ENCODE measurements around the gene ATG2B. TPM values are rescaled to one million over a fixed set of nuclear protein-coding genes. Genes with fewer than 3 reads are reported as not detected.

Gene ATG2B
- total RNA-seq, 1 experiment from 2014 or later = 60.8 TPM

GRCh38 chr14:96281486-96281885 lies 81.7 kb downstream of the ATG2B start:
- no peaks in the 10 kb centered on the region for H3K4me1 ChIP-seq (ENCODE audit: low read length)
- no peak overlapping the region for H3K9ac ChIP-seq (ENCODE audit: low read length)
- no peaks in the 10 kb centered on the region for H3K9me2 ChIP-seq (replicated peaks; ENCODE audit: insufficient read depth, low read length)
- peaks cover 5% of the 10 kb centered on the region; the same call in 1 of the 2 replicates for H3K9me3 ChIP-seq (ENCODE audit: low read length)
- no peaks in the 10 kb centered on the region for H3K79me2 ChIP-seq (ENCODE audit: low read length)
- H3K27ac ChIP-seq (ENCODE audit: low read length) = no peak overlapping the region
- no peak overlapping the region for H2AFZ ChIP-seq (ENCODE audit: low read length)
- H3K36me3 ChIP-seq (ENCODE audit: insufficient read depth, low read length) = peaks cover 5% of the 10 kb centered on the region
- no peak overlapping the region for H3K4me3 ChIP-seq (ENCODE audit: low read length)
- no peak for DNase-seq
- H3K27me3 ChIP-seq (ENCODE audit: low read length) = no peaks in the 10 kb centered on the region
- no peak overlapping the region for H3K4me2 ChIP-seq (ENCODE audit: low read depth, low read length, poor library complexity, severe bottlenecking)
- H4K20me1 ChIP-seq (ENCODE audit: insufficient read depth, low read depth, low read length) = no peaks in the 10 kb centered on the region

GRCh38 chr14:96280104-96280503 lies 83.0 kb downstream of the ATG2B start:
- Histone ChIP-seq H3K9me2 (replicated peaks; ENCODE audit: insufficient read depth, low read length) (no peaks in the 10 kb centered on the region), H3K36me3 (ENCODE audit: insufficient read depth, low read length) (peaks cover 5% of the 10 kb centered on the region), H3K9me3 (ENCODE audit: low read length) (peaks cover 5% of the 10 kb centered on the region; the same call in 1 of the 2 replicates), H3K79me2 (ENCODE audit: low read length) (no peaks in the 10 kb centered on the region), H4K20me1 (ENCODE audit: insufficient read depth, low read depth, low read length) (no peaks in the 10 kb centered on the region), H3K4me1 (ENCODE audit: low read length) (no peaks in the 10 kb centered on the region), H3K27me3 (ENCODE audit: low read length) (no peaks in the 10 kb centered on the region), H2AFZ (ENCODE audit: low read length) (no peak overlapping the region), H3K27ac (ENCODE audit: low read length) (no peak overlapping the region), H3K4me2 (ENCODE audit: low read depth, low read length, poor library complexity, severe bottlenecking) (no peak overlapping the region), H3K9ac (ENCODE audit: low read length) (no peak overlapping the region), H3K4me3 (ENCODE audit: low read length) (no peak overlapping the region)
- no peak for DNase-seq

- Histone ChIP-seq H3K9me2 (replicated peaks; ENCODE audit: insufficient read depth, low read length) (no peaks in the 10 kb centered on the region), H3K36me3 (ENCODE audit: insufficient read depth, low read length) (peaks cover 5% of the 10 kb centered on the region), H3K27me3 (ENCODE audit: low read length) (no peaks in the 10 kb centered on the region), H2AFZ (ENCODE audit: low read length) (no peak overlapping the region), H3K27ac (ENCODE audit: low read length) (no peak overlapping the region), H3K4me2 (ENCODE audit: low read depth, low read length, poor library complexity, severe bottlenecking) (no peak overlapping the region), H3K4me3 (ENCODE audit: low read length) (no peak overlapping the region), H3K9ac (ENCODE audit: low read length) (no peak overlapping the region), H3K4me1 (ENCODE audit: low read length) (no peaks in the 10 kb centered on the region), H3K9me3 (ENCODE audit: low read length) (peaks cover 5% of the 10 kb centered on the region; the same call in 1 of the 2 replicates), H4K20me1 (ENCODE audit: insufficient read depth, low read depth, low read length) (no peaks in the 10 kb centered on the region), H3K79me2 (ENCODE audit: low read length) (no peaks in the 10 kb centered on the region)
- DNase-seq = no peak
These were observed 83.6 kb downstream of the ATG2B start for GRCh38 chr14:96279564-96279963.

- Histone ChIP-seq H3K4me1 (ENCODE audit: low read length) (no peaks in the 10 kb centered on the region), H4K20me1 (ENCODE audit: insufficient read depth, low read depth, low read length) (no peaks in the 10 kb centered on the region), H3K27me3 (ENCODE audit: low read length) (no peaks in the 10 kb centered on the region), H3K79me2 (ENCODE audit: low read length) (no peaks in the 10 kb centered on the region), H3K9ac (ENCODE audit: low read length) (no peak overlapping the region), H3K4me3 (ENCODE audit: low read length) (no peak overlapping the region), H3K4me2 (ENCODE audit: low read depth, low read length, poor library complexity, severe bottlenecking) (no peak overlapping the region), H3K9me2 (replicated peaks; ENCODE audit: insufficient read depth, low read length) (no peaks in the 10 kb centered on the region), H3K27ac (ENCODE audit: low read length) (no peak overlapping the region), H3K36me3 (ENCODE audit: insufficient read depth, low read length) (peaks cover 5% of the 10 kb centered on the region), H2AFZ (ENCODE audit: low read length) (no peak overlapping the region), H3K9me3 (ENCODE audit: low read length) (peaks cover 5% of the 10 kb centered on the region; the same call in 1 of the 2 replicates)
- no peak for DNase-seq
These were observed 85.3 kb downstream of the ATG2B start for GRCh38 chr14:96277890-96278289.

DNA sequence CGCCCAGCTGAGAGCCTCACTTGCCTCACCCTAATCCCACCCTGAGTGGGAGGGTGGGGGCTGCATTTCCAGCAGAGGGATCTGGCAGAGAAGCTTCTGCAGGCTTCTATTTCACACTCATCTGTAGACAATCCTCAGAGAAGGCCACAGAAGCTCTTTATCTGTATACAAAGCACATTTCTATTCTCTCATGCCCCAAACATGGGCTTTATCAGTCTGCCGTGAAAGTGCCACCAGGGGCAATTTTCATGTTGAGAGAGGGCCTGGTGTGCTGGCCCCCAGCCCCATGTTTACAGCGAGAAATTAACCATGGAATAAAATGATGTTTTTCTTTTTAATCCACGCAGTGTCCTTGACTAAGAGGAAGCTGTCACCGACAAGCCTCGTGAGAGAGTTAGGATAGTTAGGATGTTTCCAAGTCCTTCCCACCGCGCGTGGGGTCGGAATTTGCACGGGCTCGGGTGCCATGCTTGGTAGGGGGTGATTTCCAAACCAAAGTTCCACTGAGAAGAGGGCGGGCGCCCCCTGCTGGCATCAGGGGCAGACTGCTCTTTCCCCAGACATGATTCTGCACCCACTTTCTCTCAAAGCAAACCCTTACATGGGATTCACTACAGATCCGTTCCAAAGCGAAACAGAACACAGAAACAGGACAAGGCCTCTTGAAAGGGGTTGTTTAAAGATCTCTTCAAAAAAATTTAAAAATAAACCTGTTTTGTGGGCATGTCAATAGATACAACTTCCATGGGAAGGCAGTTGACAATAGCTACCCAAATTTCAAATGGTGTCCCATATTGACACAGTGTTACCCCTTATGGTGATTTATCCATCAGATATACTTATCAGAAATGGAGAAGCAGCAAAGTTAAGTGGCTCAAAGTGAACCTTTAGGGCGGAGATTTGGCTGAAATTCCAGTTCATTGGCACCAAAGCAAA lies 87.7 kb downstream of the ATG2B start:
- Histone ChIP-seq H3K9ac (ENCODE audit: low read length) (no peak overlapping the region), H3K4me1 (ENCODE audit: low read length) (no peaks in the 10 kb centered on the region), H3K4me3 (ENCODE audit: low read length) (no peak overlapping the region), H3K4me2 (ENCODE audit: low read depth, low read length, poor library complexity, severe bottlenecking) (no peak overlapping the region), H2AFZ (ENCODE audit: low read length) (no peak overlapping the region), H3K79me2 (ENCODE audit: low read length) (no peaks in the 10 kb centered on the region), H3K27ac (ENCODE audit: low read length) (no peak overlapping the region), H3K9me3 (ENCODE audit: low read length) (peaks cover 10% of the 10 kb centered on the region), H4K20me1 (ENCODE audit: insufficient read depth, low read depth, low read length) (no peaks in the 10 kb centered on the region), H3K27me3 (ENCODE audit: low read length) (no peaks in the 10 kb centered on the region; the same call in 1 of the 2 replicates), H3K36me3 (ENCODE audit: insufficient read depth, low read length) (no peaks in the 10 kb centered on the region; the same call in 1 of the 2 replicates), H3K9me2 (replicated peaks; ENCODE audit: insufficient read depth, low read length) (no peaks in the 10 kb centered on the region)
- peak; percentile 89 for DNase-seq

- Histone ChIP-seq H3K4me1 (ENCODE audit: low read length) (no peaks in the 10 kb centered on the region), H4K20me1 (ENCODE audit: insufficient read depth, low read depth, low read length) (no peaks in the 10 kb centered on the region), H3K9me2 (replicated peaks; ENCODE audit: insufficient read depth, low read length) (no peaks in the 10 kb centered on the region), H2AFZ (ENCODE audit: low read length) (no peak overlapping the region), H3K9me3 (ENCODE audit: low read length) (peaks cover 10% of the 10 kb centered on the region), H3K36me3 (ENCODE audit: insufficient read depth, low read length) (no peaks in the 10 kb centered on the region; the same call in 1 of the 2 replicates), H3K4me2 (ENCODE audit: low read depth, low read length, poor library complexity, severe bottlenecking) (no peak overlapping the region), H3K79me2 (ENCODE audit: low read length) (no peaks in the 10 kb centered on the region), H3K9ac (ENCODE audit: low read length) (no peak overlapping the region), H3K27me3 (ENCODE audit: low read length) (no peaks in the 10 kb centered on the region; the same call in 1 of the 2 replicates), H3K4me3 (ENCODE audit: low read length) (no peak overlapping the region), H3K27ac (ENCODE audit: low read length) (no peak overlapping the region)
- no peak for DNase-seq
These were observed 88.6 kb downstream of the ATG2B start for GRCh38 chr14:96274543-96274942.

DNA sequence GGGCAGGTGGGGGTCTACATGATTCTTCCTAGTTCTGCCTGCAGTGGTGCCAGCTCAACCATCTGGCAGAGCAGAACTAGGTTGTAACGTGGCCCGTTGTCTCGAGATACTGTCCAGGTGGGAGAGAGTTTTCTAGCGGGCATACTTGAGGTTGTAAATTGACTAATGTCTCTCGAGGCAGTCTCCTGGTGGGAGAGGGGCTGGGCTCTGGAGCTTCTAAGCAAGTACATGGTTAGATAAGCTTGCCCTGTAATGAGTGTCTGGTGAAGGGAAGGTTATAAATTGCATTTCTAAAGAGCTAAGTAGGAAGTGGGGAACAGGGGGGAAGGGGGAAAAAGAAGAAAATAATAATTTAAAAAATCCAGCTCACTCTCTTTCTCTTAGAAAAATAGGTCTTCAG lies 89.0 kb downstream of the ATG2B start:
- Histone ChIP-seq H2AFZ (ENCODE audit: low read length) (no peak overlapping the region), H3K27me3 (ENCODE audit: low read length) (no peaks in the 10 kb centered on the region; the same call in 1 of the 2 replicates), H4K20me1 (ENCODE audit: insufficient read depth, low read depth, low read length) (no peaks in the 10 kb centered on the region), H3K36me3 (ENCODE audit: insufficient read depth, low read length) (no peaks in the 10 kb centered on the region; the same call in 1 of the 2 replicates), H3K4me1 (ENCODE audit: low read length) (no peaks in the 10 kb centered on the region), H3K9me3 (ENCODE audit: low read length) (peaks cover 10% of the 10 kb centered on the region), H3K9ac (ENCODE audit: low read length) (no peak overlapping the region), H3K9me2 (replicated peaks; ENCODE audit: insufficient read depth, low read length) (no peaks in the 10 kb centered on the region), H3K4me2 (ENCODE audit: low read depth, low read length, poor library complexity, severe bottlenecking) (no peak overlapping the region), H3K27ac (ENCODE audit: low read length) (no peak overlapping the region), H3K79me2 (ENCODE audit: low read length) (no peaks in the 10 kb centered on the region), H3K4me3 (ENCODE audit: low read length) (no peak overlapping the region)
- no peak for DNase-seq

- no peaks in the 10 kb centered on the region for H3K9me2 ChIP-seq (replicated peaks; ENCODE audit: insufficient read depth, low read length)
- no peaks in the 10 kb centered on the region for H3K4me1 ChIP-seq (ENCODE audit: low read length)
- H4K20me1 ChIP-seq (ENCODE audit: insufficient read depth, low read depth, low read length) = no peaks in the 10 kb centered on the region
- H3K79me2 ChIP-seq (ENCODE audit: low read length) = no peaks in the 10 kb centered on the region
- no peak overlapping the region for H3K4me2 ChIP-seq (ENCODE audit: low read depth, low read length, poor library complexity, severe bottlenecking)
- H3K27me3 ChIP-seq (ENCODE audit: low read length) = no peaks in the 10 kb centered on the region; the same call in 1 of the 2 replicates
- no peak overlapping the region for H3K4me3 ChIP-seq (ENCODE audit: low read length)
- H3K9me3 ChIP-seq (ENCODE audit: low read length) = peaks cover 10% of the 10 kb centered on the region
- no peak overlapping the region for H2AFZ ChIP-seq (ENCODE audit: low read length)
- DNase-seq = no peak
- no peak overlapping the region for H3K27ac ChIP-seq (ENCODE audit: low read length)
- H3K9ac ChIP-seq (ENCODE audit: low read length) = no peak overlapping the region
- H3K36me3 ChIP-seq (ENCODE audit: insufficient read depth, low read length) = no peaks in the 10 kb centered on the region; the same call in 1 of the 2 replicates
These were observed 89.5 kb downstream of the ATG2B start for GRCh38 chr14:96273629-96274028.
